ENCODE measurements around the gene STAT5A. TPM values are rescaled to one million over a fixed set of nuclear protein-coding genes. Genes with fewer than 3 reads are reported as not detected.

The STAT5A gene
- total and polyA plus RNA-seq, 9 of the 15 experiments (the other 6 are each of a cell fraction or from before 2014, with no cell fraction given): 79.9 to 415 (median 196) TPM

GRCh38 chr17:42312285-42313130, 24.2 kb downstream of the STAT5A start (continued):
- TF ChIP-seq ZNF512 (tag; IDR thresholded peaks at IDR 0.05) (no peak), POLR3A (IDR thresholded peaks at IDR 0.05; ENCODE audit: borderline replicate concordance, extremely low read depth, insufficient read depth, insufficient read length) (no peak), MEF2A (IDR thresholded peaks at IDR 0.05; ENCODE audit: control insufficient read depth, low read depth, low read length) (no peak), ZNF197 (CRISPR knock-in tag; IDR thresholded peaks at IDR 0.05; ENCODE audit: low read depth) (no peak), ZNF507 (tag; conservative IDR thresholded peaks at IDR 0.05) (no peak), OTX1 (CRISPR knock-in tag; IDR thresholded peaks at IDR 0.05) (peak; percentile 78; the same call in 1 of the 2 replicates), BRD4 (IDR thresholded peaks at IDR 0.05) (peak; percentile 73), SRSF3 (IDR thresholded peaks at IDR 0.05; ENCODE audit: insufficient read depth, low read length) (no peak), GABPA (tag; conservative IDR thresholded peaks at IDR 0.05; ENCODE audit: low read depth) (no peak), MLX (CRISPR knock-in tag; conservative IDR thresholded peaks at IDR 0.05) (no peak), HMG20A (CRISPR knock-in tag; conservative IDR thresholded peaks at IDR 0.05) (no peak), TRIM28 (IDR thresholded peaks at IDR 0.05) (no peak), ZBTB9 (CRISPR knock-in tag; IDR thresholded peaks at IDR 0.05) (no peak; the same call in none of the 2 replicates), ZNF239 (CRISPR knock-in tag; IDR thresholded peaks at IDR 0.05) (peak; percentile 58), PPARD (CRISPR knock-in tag; IDR thresholded peaks at IDR 0.05) (no peak), ZNF408 (CRISPR knock-in tag; IDR thresholded peaks at IDR 0.05; ENCODE audit: low read depth) (no peak), EP400 (IDR thresholded peaks at IDR 0.05) (peak; percentile 82)
- TF ChIP-seq, protein P1, sequence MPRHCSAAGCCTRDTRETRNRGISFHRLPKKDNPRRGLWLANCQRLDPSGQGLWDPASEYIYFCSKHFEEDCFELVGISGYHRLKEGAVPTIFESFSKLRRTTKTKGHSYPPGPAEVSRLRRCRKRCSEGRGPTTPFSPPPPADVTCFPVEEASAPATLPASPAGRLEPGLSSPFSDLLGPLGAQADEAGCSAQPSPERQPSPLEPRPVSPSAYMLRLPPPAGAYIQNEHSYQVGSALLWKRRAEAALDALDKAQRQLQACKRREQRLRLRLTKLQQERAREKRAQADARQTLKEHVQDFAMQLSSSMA (CRISPR knock-in tag; IDR thresholded peaks at IDR 0.05): no peak
- TF ChIP-seq, protein P2, sequence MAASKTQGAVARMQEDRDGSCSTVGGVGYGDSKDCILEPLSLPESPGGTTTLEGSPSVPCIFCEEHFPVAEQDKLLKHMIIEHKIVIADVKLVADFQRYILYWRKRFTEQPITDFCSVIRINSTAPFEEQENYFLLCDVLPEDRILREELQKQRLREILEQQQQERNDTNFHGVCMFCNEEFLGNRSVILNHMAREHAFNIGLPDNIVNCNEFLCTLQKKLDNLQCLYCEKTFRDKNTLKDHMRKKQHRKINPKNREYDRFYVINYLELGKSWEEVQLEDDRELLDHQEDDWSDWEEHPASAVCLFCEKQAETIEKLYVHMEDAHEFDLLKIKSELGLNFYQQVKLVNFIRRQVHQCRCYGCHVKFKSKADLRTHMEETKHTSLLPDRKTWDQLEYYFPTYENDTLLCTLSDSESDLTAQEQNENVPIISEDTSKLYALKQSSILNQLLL (CRISPR knock-in tag; IDR thresholded peaks at IDR 0.05; ENCODE audit: borderline replicate concordance): no peak
- TF ChIP-seq, protein P3, sequence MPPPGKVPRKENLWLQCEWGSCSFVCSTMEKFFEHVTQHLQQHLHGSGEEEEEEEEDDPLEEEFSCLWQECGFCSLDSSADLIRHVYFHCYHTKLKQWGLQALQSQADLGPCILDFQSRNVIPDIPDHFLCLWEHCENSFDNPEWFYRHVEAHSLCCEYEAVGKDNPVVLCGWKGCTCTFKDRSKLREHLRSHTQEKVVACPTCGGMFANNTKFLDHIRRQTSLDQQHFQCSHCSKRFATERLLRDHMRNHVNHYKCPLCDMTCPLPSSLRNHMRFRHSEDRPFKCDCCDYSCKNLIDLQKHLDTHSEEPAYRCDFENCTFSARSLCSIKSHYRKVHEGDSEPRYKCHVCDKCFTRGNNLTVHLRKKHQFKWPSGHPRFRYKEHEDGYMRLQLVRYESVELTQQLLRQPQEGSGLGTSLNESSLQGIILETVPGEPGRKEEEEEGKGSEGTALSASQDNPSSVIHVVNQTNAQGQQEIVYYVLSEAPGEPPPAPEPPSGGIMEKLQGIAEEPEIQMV (tag; conservative IDR thresholded peaks at IDR 0.05; ENCODE audit: low read depth): no peak

Measured in K562 (cell line).